ENCODE results near the gene ZNF319. TPM values are rescaled to one million over a fixed set of nuclear protein-coding genes. Genes with fewer than 3 reads are reported as not detected.

Gene ZNF319
- polyA plus RNA-seq, 1 donor (not counting 4 experiments of a cell fraction or from before 2014, with no cell fraction given): 3.3 TPM

- DNase-seq (ENCODE audit: low read depth, low spot score): no peak
- TF ChIP-seq EZH2 (IDR thresholded peaks at IDR 0.05; ENCODE audit: low read length) (no peak), CTCF (optimal IDR thresholded peaks at IDR 0.05 in 1 of 3, IDR thresholded peaks at IDR 0.05 in 1 of 3, conservative IDR thresholded peaks at IDR 0.05 in 1 of 3; ENCODE audit: extremely low read depth in 1 of 3, insufficient read depth in 2 of 3, low read length in 3 of 3) (no peak)
- H3K4me1 ChIP-seq (ENCODE audit: control insufficient read depth, extremely low read depth, insufficient read depth, low read length): peaks cover 26% of the 10 kb centered on the region
These were observed 3.9 kb downstream of the ZNF319 start for GRCh38 chr16:57996406-57997175.

GRCh38 chr16:57995721-57996405, 4.6 kb downstream of the ZNF319 start:
- Histone ChIP-seq H3K4me3 (ENCODE audit: control insufficient read depth in 2 of 3, extremely low read depth in 1 of 3, insufficient read depth in 2 of 3, low read depth in 1 of 3, low read length in 3 of 3) (no peak overlapping the region), H3K79me2 (ENCODE audit: control insufficient read depth, insufficient read depth, low read length) (no peaks in the 10 kb centered on the region), H3K9me1 (ENCODE audit: control insufficient read depth, extremely low read depth, insufficient read depth, low read length) (peaks cover 2% of the 10 kb centered on the region), H3K27ac (ENCODE audit: control insufficient read depth, insufficient read depth, low read length) (no peak overlapping the region), H3K9ac (ENCODE audit: control insufficient read depth, extremely low read depth, insufficient read depth, low read length) (no peak overlapping the region), H3K36me3 (ENCODE audit: control insufficient read depth in 2 of 2, extremely low read depth in 1 of 2, insufficient read depth in 2 of 2, low read length in 2 of 2) (peaks cover 8 to 20% of the 10 kb centered on the region in 2 experiments), H2AFZ (ENCODE audit: control insufficient read depth, low read length) (no peak overlapping the region), H3K9me3 (ENCODE audit: control insufficient read depth, low read depth, low read length) (no peaks in the 10 kb centered on the region), H3K27me3 (ENCODE audit: control insufficient read depth, extremely low read depth, insufficient read depth, low read length) (no peaks in the 10 kb centered on the region), H4K20me1 (ENCODE audit: control insufficient read depth, extremely low read depth, insufficient read depth, low read length) (no peaks in the 10 kb centered on the region), H3K4me2 (ENCODE audit: control insufficient read depth, extremely low read depth, insufficient read depth, low read depth, low read length) (no peak overlapping the region), H3K4me1 (ENCODE audit: control insufficient read depth, extremely low read depth, insufficient read depth, low read length) (peaks cover 26% of the 10 kb centered on the region)
- FAIRE-seq (no peak), DNase-seq (ENCODE audit: low read depth, low spot score) (no peak)
- no peak for TF ChIP-seq EZH2 (IDR thresholded peaks at IDR 0.05; ENCODE audit: low read length)
- no peak for TF ChIP-seq CTCF (optimal IDR thresholded peaks at IDR 0.05 in 1 of 3, IDR thresholded peaks at IDR 0.05 in 1 of 3, conservative IDR thresholded peaks at IDR 0.05 in 1 of 3; ENCODE audit: extremely low read depth in 1 of 3, insufficient read depth in 2 of 3, low read length in 3 of 3)
- dilution Hi-C loops (cut with MboI; ENCODE audit: extremely low pct_ligation_motif_present, low sequenced_read_pairs): no loop called here

More at GRCh38 chr16:57996406-57997175, 3.9 kb downstream of the ZNF319 start:
- FAIRE-seq: no peak
- Histone ChIP-seq H3K9ac (ENCODE audit: control insufficient read depth, extremely low read depth, insufficient read depth, low read length) (no peak overlapping the region), H3K79me2 (ENCODE audit: control insufficient read depth, insufficient read depth, low read length) (peaks cover under 1% of the 10 kb centered on the region), H3K4me3 (ENCODE audit: control insufficient read depth in 2 of 3, extremely low read depth in 1 of 3, insufficient read depth in 2 of 3, low read depth in 1 of 3, low read length in 3 of 3) (no peak overlapping the region), H3K4me2 (ENCODE audit: control insufficient read depth, extremely low read depth, insufficient read depth, low read depth, low read length) (no peak overlapping the region), H3K9me3 (ENCODE audit: control insufficient read depth, low read depth, low read length) (no peaks in the 10 kb centered on the region), H3K36me3 (ENCODE audit: control insufficient read depth in 2 of 2, extremely low read depth in 1 of 2, insufficient read depth in 2 of 2, low read length in 2 of 2) (peaks cover 8 to 20% of the 10 kb centered on the region in 2 experiments), H3K27ac (ENCODE audit: control insufficient read depth, insufficient read depth, low read length) (no peak overlapping the region), H3K27me3 (ENCODE audit: control insufficient read depth, extremely low read depth, insufficient read depth, low read length) (no peaks in the 10 kb centered on the region), H4K20me1 (ENCODE audit: control insufficient read depth, extremely low read depth, insufficient read depth, low read length) (no peaks in the 10 kb centered on the region), H2AFZ (ENCODE audit: control insufficient read depth, low read length) (no peak overlapping the region), H3K9me1 (ENCODE audit: control insufficient read depth, extremely low read depth, insufficient read depth, low read length) (peaks cover 2% of the 10 kb centered on the region)
- dilution Hi-C loops (cut with MboI; ENCODE audit: extremely low pct_ligation_motif_present, low sequenced_read_pairs): no loop called here

All from keratinocyte (primary cell).